Endothelial cell of umbilical vein (primary cell): ENCODE data around the gene RPL36A. TPM values are rescaled to one million over a fixed set of nuclear protein-coding genes. Genes with fewer than 3 reads are reported as not detected.
A peak's percentile ranks its signal among the peaks of the same experiment; 100 is the strongest.

Experiments used
- BruUV-seq: library from RNA; stranded (reverse); fragments of 400-500 nt; replicated peaks from 2 replicates; lab custom pipeline; 2021; lab: Mats Ljungman, UMichigan
- CTCF ChIA-PET: fragments of 300-600, 350-600 bp; sonication (Branson Sonifier 250); formaldehyde crosslinking; loops from one replicate; lab custom pipeline; 2021; ENCODE audit warnings: antibody characterized with exemption, inconsistent platforms; lab: Charles Lee
- POLR2A ChIA-PET: fragments of 300-600, 350-600 bp; sonication (Branson Sonifier 250); formaldehyde crosslinking; loops from one replicate; lab custom pipeline; 2021; ENCODE audit warnings: antibody characterized with exemption, inconsistent platforms; lab: Charles Lee
- DNase-seq: peaks from one replicate; pipeline ENCODE4 v3.0.0-alpha.2; 2011; ENCODE audit warnings: low read depth, low spot score
- FAIRE-seq: peaks from 2 replicates; lab custom pipeline; 2011; peaks lifted over from hg19 to GRCh38; lab: Jason Lieb, UNC
- H2AFZ ChIP-seq: 2 replicates; pipeline ENCODE4 v1.6.0; 2012; ENCODE audit warnings: low read depth, low read length, control low read depth, inconsistent platforms
- H3K27ac ChIP-seq: 2 replicates; pipeline ENCODE4 v1.5.1; 2011; ENCODE audit warnings: low read depth, mild to moderate bottlenecking, control low read depth, low read length, moderate library complexity; ENCODE audit not compliant: insufficient read depth
- H3K27me3 ChIP-seq, 2 experiments: 2 replicates each; pipeline versions ENCODE4 v1.6.0 to v1.6.1; 2011; ENCODE audit warnings: low read length in 2 of 2, mixed read lengths in 1 of 2; ENCODE audit not compliant: control insufficient read depth in 2 of 2, insufficient read depth in 2 of 2
- H3K36me3 ChIP-seq, 2 experiments: 2 replicates in 1 of 2; 3 replicates in 1 of 2; pipeline ENCODE4 v1.5.1; 2011; ENCODE audit warnings: low read length in 2 of 2, mild to moderate bottlenecking in 1 of 2, moderate library complexity in 1 of 2; ENCODE audit not compliant: control insufficient read depth in 2 of 2, insufficient read depth in 2 of 2; ENCODE audit errors: extremely low read depth in 1 of 2
- H3K4me1 ChIP-seq: 3 replicates; pipeline ENCODE4 v1.5.1; 2011; ENCODE audit warnings: mild to moderate bottlenecking, low read length; ENCODE audit not compliant: control insufficient read depth, insufficient read depth; ENCODE audit errors: extremely low read depth
- H3K4me2 ChIP-seq: 2 replicates; pipeline ENCODE4 v1.6.1; 2011; ENCODE audit warnings: low read length, control low read depth, mixed read lengths; ENCODE audit not compliant: insufficient read depth
- H3K4me3 ChIP-seq, 3 experiments: fragments of 200-600 bp in 1 of 3; sonication (generic), shearing (Covaris generic) in 1 of 3; replicated peaks in 1 of 3; 2 replicates each; pipeline ENCODE4 v1.5.1; 2011 to 2016; ENCODE audit warnings: control low read depth in 3 of 3, low read length in 3 of 3, mild to moderate bottlenecking in 2 of 3, inconsistent platforms in 1 of 3, low read depth in 1 of 3, moderate library complexity in 1 of 3; ENCODE audit not compliant: insufficient read depth in 1 of 3
- H3K79me2 ChIP-seq: 2 replicates; pipeline ENCODE4 v1.6.0; 2012; ENCODE audit warnings: low read length, inconsistent platforms; ENCODE audit not compliant: control insufficient read depth, insufficient read depth
- H3K9ac ChIP-seq: replicated peaks from 2 replicates; pipeline ENCODE3; 2011; ENCODE audit warnings: low read length, control low read depth; ENCODE audit not compliant: insufficient read depth; ENCODE audit errors: extremely low read depth
- H3K9me1 ChIP-seq: replicated peaks from 3 replicates; pipeline ENCODE4 v1.6.0; 2011; ENCODE audit warnings: mild to moderate bottlenecking, low read length; ENCODE audit not compliant: control insufficient read depth, insufficient read depth; ENCODE audit errors: extremely low read depth
- H3K9me3 ChIP-seq: replicated peaks from 2 replicates; pipeline ENCODE4 v1.5.1; 2012; ENCODE audit warnings: low read length, inconsistent platforms; ENCODE audit not compliant: control insufficient read depth, insufficient read depth
- H4K20me1 ChIP-seq: replicated peaks from 2 replicates; pipeline ENCODE3; 2011; ENCODE audit warnings: mild to moderate bottlenecking, low read length; ENCODE audit not compliant: control insufficient read depth, insufficient read depth; ENCODE audit errors: extremely low read depth
- CTCF ChIP-seq, 2 donors: IDR thresholded peaks; 1 replicate in 1 of 2; 2 replicates in 1 of 2; pipeline ENCODE4 v1.5.1; 2011; ENCODE audit warnings: low read length in 2 of 2, mild to moderate bottlenecking in 2 of 2, moderate library complexity in 2 of 2, control low read depth in 1 of 2, inconsistent platforms in 1 of 2, low read depth in 1 of 2; ENCODE audit not compliant: insufficient read depth in 1 of 2; ENCODE audit errors: extremely low read depth in 1 of 2
- EZH2 ChIP-seq: IDR thresholded peaks from 2 replicates; pipeline ENCODE4 v1.6.1; 2012; ENCODE audit warnings: borderline replicate concordance, low read depth, mild to moderate bottlenecking, moderate library complexity, low read length, inconsistent platforms; ENCODE audit not compliant: severe bottlenecking
- FOS ChIP-seq: IDR thresholded peaks from 2 replicates; pipeline ENCODE4 v1.6.1; 2011; ENCODE audit warnings: mild to moderate bottlenecking, low read length, moderate library complexity, borderline replicate concordance; ENCODE audit not compliant: insufficient read depth
- GATA2 ChIP-seq: IDR thresholded peaks from 2 replicates; pipeline ENCODE4 v1.7.0; 2011; ENCODE audit warnings: low read depth, mild to moderate bottlenecking, moderate library complexity, mixed read lengths, low read length; ENCODE audit not compliant: insufficient read length, insufficient read depth
- JUN ChIP-seq: IDR thresholded peaks from 2 replicates; pipeline ENCODE4 v1.6.1; 2011; ENCODE audit warnings: borderline replicate concordance, low read depth; ENCODE audit not compliant: insufficient read length, insufficient read depth
- MAX ChIP-seq: IDR thresholded peaks from 2 replicates; pipeline ENCODE4 v1.6.1; 2011; ENCODE audit not compliant: insufficient read depth, insufficient read length
- MYC ChIP-seq: IDR thresholded peaks from one replicate; pipeline ENCODE4 v1.6.1; 2011; ENCODE audit warnings: mild to moderate bottlenecking, low read depth, low read length
- POLR2A ChIP-seq: IDR thresholded peaks from 2 replicates; pipeline ENCODE4 v1.6.1; 2012; ENCODE audit warnings: low read depth, mild to moderate bottlenecking, control low read depth, low read length
- POLR2AphosphoS5 ChIP-seq: IDR thresholded peaks from 2 replicates; pipeline ENCODE4 v1.6.1; 2012; ENCODE audit warnings: low read depth, mild to moderate bottlenecking, control low read depth, low read length, moderate library complexity; ENCODE audit not compliant: insufficient read depth
- dilution Hi-C: fragments of 300-500 bp; cut with MboI; formaldehyde crosslinking; loops from one replicate; pipeline ENCODE4 v1.15.0; 2019; ENCODE audit warnings: low sequenced_read_pairs; ENCODE audit not compliant: extremely low pct_ligation_motif_present
- intact Hi-C: fragments of 100-400 bp; cut with micrococcal nuclease; formaldehyde crosslinking; loops from one replicate; pipeline ENCODE4 v1.10.0; 2022
- polyA plus RNA-seq, 4 experiments: library from polyadenylated mRNA; depleted of rRNA in 3 of 4; stranded (reverse) in 3 of 4; unstranded in 1 of 4; fragments of >200 nt; gene quantifications; 2 replicates each; pipeline versions ENCODE4 v1.2.1 to v1.2.3, GENCODE V29; 2011 to 2012; ENCODE audit warnings: missing spikeins in 1 of 4
- total RNA-seq: library from RNA; stranded (reverse); gene quantifications from 2 replicates; pipeline ENCODE4 v1.2.3, GENCODE V29; 2021

The RPL36A gene
- total and polyA plus RNA-seq, 2 donors (not counting 3 experiments of a cell fraction or from before 2014, with no cell fraction given), result 284 to 1,196 TPM

- Histone ChIP-seq H3K4me1 (no peaks in the 10 kb centered on the region), H3K9me1 (no peaks in the 10 kb centered on the region), H3K36me3 (no peaks in the 10 kb centered on the region), H2AFZ (peak overlapping the region; percentile 75), H3K4me2 (peak overlapping the region; percentile 79), H3K27ac (peak overlapping the region; percentile 69), H3K4me3 (peak overlapping the region; percentile 78 to 87 (median 85)), H3K9ac (peak overlapping the region; percentile 89), H3K27me3 (no peaks in the 10 kb centered on the region), H3K9me3 (no peaks in the 10 kb centered on the region), H4K20me1 (no peaks in the 10 kb centered on the region), H3K79me2 (peaks cover 31% of the 10 kb centered on the region)
- ChIA-PET CTCF (interaction anchor here (1.5 kb wide), 1 partner anchor 42 kb away, joined by 6 read pairs; the partner anchor contains the start of gene RPL36A), POLR2A (interaction anchor here (1.8 kb wide), 1 partner anchor 43 kb away, joined by 14 read pairs; the partner anchor contains the start of gene RPL36A)
- TSS peak; percentile 57 for BruUV-seq
- TF ChIP-seq POLR2AphosphoS5 (no peak), POLR2A (no peak), MAX (no peak), GATA2 (no peak), CTCF (IDR thresholded peaks at IDR 0.05; ENCODE audit: extremely low read depth in 1 of 2, insufficient read depth in 1 of 2, low read depth in 1 of 2, low read length in 2 of 2) (no peak), JUN (no peak), MYC (no peak), FOS (no peak), EZH2 (no peak)
- dilution Hi-C loops (no loop called here), intact Hi-C loops (loop anchor here (2.0 to 5.0 kb wide), 2 partner anchors 43 to 526 kb away; partner anchors contain the start of genes CSTF2 and RPL36A)
- FAIRE-seq, result no peak
- peak; percentile 22 for DNase-seq
Measured at GRCh38 chrX:101347859-101348451, 42.9 kb upstream of the RPL36A start.
